HG02870 (cell line): ENCODE measurements around the gene LCP1.

Experiments
- ATAC-seq: cut with Tn5 transposase; IDR thresholded peaks from one replicate; pipeline ENCODE4 v1.9.1; 2021; ENCODE audit warnings: mild to moderate bottlenecking, moderate library complexity; ENCODE audit not compliant: unreplicated experiment

LCP1 gene

GRCh38 chr13:46103037-46103436, 78.9 kb downstream of the LCP1 start:
- no peak for ATAC-seq

- no peak for ATAC-seq
Measured at GRCh38 chr13:46102255-46102605, 79.7 kb downstream of the LCP1 start.

DNA sequence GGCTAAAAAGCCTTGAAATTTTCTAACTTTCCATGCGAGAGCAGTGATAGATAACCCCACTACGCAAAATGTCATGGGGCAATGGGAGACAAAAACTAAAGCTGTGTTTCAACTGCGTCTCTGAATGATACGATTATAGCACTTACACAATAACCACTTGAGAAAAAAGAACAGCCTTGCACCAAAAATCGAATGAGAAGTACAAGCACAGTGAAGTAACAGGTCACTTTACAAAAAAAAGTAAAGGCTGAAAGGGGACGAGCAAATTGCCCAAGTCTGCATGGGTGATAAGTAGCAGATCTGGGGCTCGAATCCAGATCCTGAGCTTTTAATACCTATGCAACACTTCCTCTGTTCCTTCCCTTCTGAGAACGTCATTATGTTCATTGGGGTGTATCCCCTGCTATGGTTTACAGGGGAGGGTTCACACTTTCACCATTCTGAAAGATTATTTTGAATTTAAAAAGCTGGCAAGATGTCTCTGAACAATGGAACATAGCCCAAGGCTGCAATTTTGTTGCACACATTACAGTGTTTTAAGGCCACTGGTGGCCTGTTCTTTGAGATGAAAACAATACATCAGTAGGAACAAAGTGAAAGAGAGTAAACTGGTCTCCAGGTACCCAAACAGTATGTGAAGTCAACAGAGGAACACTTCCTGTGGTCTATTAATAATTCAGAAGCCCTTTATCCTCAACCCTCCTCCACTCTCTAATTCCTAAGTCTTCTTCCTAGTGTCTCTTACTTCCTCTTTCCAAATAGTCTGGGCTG, 80.3 kb downstream of the LCP1 start:
- no peak for ATAC-seq

GRCh38 chr13:46101002-46101401, 81.0 kb downstream of the LCP1 start:
- no peak for ATAC-seq

- ATAC-seq: peak; percentile 68
Measured at GRCh38 chr13:46100191-46100815, 81.7 kb downstream of the LCP1 start.

DNA sequence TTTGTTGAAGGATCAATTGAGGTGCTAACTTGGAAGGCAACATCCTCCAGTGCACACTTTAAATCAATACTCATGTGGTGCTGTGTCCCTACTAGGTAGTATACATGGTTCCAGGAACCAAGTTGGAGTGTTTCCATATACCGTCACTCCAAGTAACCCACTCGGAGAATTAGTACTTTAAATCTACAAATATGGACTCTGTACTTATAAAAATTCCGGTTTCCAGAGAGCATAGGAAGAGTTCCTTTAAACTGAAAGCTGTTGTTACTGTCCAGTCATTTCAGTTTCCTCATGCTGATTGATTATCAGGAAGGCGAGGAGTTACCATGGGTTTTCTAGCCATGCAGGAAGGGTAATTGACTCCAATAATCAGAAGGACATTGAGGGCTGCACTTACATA, 84.3 kb downstream of the LCP1 start:
- no peak for ATAC-seq

DNA sequence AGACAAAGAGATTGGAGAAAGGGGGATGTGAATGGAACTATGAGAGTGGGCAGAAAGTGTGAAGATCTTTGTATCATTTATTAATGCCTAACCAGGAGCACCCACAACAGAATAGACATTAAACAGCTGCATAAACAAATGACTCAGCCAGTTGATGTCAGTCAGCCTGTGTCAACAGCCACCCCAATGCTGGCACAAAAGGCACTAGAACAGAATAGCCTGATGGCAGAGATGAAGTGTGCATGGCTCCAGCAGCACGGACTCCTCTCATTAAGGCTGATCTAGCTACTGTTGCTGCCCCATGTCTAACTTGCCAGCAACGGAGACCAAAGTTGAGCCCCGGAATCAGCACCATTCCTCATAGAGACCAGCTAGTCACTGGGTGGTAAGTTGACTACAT, 85.0 kb downstream of the LCP1 start:
- no peak for ATAC-seq

- no peak for ATAC-seq
Measured at GRCh38 chr13:46094478-46094877, 87.5 kb downstream of the LCP1 start.

DNA sequence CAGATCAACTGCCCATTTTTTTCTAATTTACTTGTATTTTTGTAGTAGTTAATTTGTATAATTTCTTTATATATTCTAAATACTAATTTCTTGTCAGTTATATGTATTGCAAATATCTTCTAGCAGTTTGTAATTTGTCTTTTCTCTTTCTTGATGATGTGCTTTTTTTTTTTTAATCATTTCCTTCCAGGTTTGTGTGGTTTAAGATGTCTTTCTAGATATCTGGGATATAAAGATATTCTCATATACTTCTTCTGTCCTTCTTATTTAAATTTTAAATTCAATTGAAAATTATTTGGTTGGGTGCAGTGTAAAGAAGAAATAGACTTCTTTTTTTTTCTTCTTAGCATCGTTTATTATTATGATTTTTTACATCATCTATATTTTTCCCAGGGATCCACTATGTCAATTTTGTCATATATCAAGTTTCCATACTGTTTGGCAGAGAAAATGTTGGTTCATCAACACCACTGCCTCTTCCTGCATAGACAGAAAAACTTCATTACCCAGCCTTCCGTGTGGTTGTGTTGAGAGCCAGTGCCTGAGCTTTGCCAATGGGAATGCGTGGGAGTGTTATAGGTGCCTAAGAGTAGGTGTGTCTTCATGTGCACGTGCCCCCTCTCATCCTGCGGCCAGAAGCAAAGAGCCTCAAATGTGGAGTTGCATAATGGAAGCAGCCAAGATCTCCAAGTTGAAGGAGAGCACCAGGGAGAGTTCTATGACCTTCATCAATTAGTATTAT, 93.0 kb downstream of the LCP1 start:
- no peak for ATAC-seq

DNA sequence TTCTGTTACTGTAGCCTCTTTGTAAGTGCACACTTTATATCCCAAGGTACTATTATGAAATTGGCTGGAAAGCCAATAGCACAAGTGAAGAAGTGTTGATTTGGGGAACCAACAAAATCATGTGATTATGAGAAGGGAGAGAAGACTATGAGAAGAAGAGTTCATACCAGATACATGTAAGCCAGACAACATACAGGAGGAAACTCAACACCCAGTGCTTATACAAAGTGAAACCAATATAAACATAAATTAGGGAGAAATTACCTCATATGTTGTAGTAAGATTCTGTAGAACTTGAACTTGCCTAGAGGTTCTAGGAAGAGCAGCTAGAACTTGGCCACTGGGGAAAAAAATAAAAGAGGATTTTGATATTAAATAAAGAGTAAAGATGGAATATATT, 94.5 kb downstream of the LCP1 start:
- no peak for ATAC-seq

- ATAC-seq: no peak
Measured at GRCh38 chr13:46086985-46087384, 95.0 kb downstream of the LCP1 start.

- ATAC-seq: no peak
Measured at GRCh38 chr13:46086421-46086922, 95.5 kb downstream of the LCP1 start.

GRCh38 chr13:46085737-46086136, 96.2 kb downstream of the LCP1 start:
- no peak for ATAC-seq

GRCh38 chr13:46082324-46082723, 99.7 kb downstream of the LCP1 start:
- no peak for ATAC-seq

DNA sequence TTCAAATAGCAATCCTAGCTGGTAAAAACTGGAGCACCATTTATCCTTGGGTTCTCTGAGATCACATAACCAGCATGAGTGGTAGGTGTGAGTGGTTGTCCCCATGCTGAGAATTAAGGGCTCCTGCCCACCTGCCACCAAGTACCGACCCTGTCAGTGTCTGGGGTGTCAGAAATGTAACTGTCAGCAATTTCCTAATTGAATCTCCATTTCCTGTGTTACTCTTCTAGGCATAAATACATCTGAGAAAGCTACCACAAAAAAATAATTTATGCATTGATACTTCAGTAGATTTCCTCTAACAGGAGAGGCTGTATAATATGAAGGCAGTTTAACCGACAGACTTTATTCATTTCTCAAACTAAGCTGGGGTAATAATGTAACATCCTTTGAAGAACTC, 102.2 kb downstream of the LCP1 start:
- no peak for ATAC-seq

DNA sequence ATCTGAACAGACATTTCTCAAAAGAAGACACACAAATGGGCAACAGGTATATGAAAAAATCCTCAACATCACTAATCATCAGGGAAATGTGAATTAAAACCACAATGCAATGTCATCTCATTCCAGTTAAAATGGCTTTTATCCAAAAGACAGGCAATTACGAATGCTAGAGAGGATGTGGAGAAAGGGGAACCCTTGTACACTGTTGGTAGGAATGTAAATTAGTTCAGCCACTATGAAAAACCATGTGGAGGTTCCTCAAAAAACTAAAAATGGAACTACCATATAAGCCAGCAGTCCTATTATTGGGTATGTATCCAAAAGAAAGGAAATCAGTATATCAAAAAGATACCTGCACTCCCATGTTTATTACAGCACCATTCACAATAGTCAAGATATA, 104.7 kb downstream of the LCP1 start:
- ATAC-seq: no peak

DNA sequence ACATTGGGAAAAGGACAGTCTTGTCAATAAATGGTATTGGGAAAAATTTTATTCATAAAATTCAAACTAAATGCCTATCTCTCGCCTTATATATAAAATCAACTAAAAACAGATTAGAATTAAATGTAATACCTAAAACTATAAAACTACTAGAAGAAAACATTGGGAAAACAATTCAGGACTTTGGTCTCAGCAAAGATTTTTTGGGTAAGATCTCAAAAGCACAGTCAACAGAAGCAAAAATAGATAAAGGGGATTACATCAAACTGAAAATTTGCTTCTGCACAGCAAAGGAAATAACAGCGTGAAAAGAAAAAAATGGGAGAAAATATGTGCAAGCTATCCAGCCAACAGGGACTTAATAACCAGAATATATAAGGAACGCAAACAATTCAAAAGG, 105.2 kb downstream of the LCP1 start:
- ATAC-seq: no peak
